GM21526 (cell line): ENCODE measurements around the gene GLCE.

Experiments used
- ATAC-seq: cut with Tn5 transposase; IDR thresholded peaks from one replicate; pipeline ENCODE4 v1.9.1; 2021; ENCODE audit warnings: moderate library complexity; ENCODE audit not compliant: unreplicated experiment, low FRiP score

Gene GLCE

GRCh38 chr15:69160141-69160993 lies at the start of gene GLCE:
GLCE (plus strand) TSS chr15:69160635; CDS start chr15:69255807, 95,172 bp downstream.
- ATAC-seq = peak; percentile 91

- no peak for ATAC-seq
These were observed 46.0 kb upstream of the GLCE start for GRCh38 chr15:69114331-69114928.

- no peak for ATAC-seq
These were observed 45.4 kb upstream of the GLCE start for GRCh38 chr15:69115031-69115430.

- no peak for ATAC-seq
These were observed 44.0 kb upstream of the GLCE start for GRCh38 chr15:69116391-69116790.

GRCh38 chr15:69117431-69117871 lies 43.0 kb upstream of the GLCE start:
- ATAC-seq = no peak

GRCh38 chr15:69118089-69118488 lies 42.3 kb upstream of the GLCE start:
- no peak for ATAC-seq

GRCh38 chr15:69119001-69119400 lies 41.4 kb upstream of the GLCE start:
- no peak for ATAC-seq

- ATAC-seq = no peak
These were observed 40.6 kb upstream of the GLCE start for GRCh38 chr15:69119683-69120395.

GRCh38 chr15:69120732-69121131 lies 39.7 kb upstream of the GLCE start:
- no peak for ATAC-seq

- ATAC-seq = no peak
These were observed 39.1 kb upstream of the GLCE start for GRCh38 chr15:69121198-69121828.

GRCh38 chr15:69125236-69125635 lies 35.2 kb upstream of the GLCE start:
- ATAC-seq = no peak

GRCh38 chr15:69126054-69126469 lies 34.4 kb upstream of the GLCE start:
- ATAC-seq = no peak

GRCh38 chr15:69127306-69127705 lies 33.1 kb upstream of the GLCE start:
- no peak for ATAC-seq

GRCh38 chr15:69128667-69129311 lies 31.6 kb upstream of the GLCE start:
- no peak for ATAC-seq

GRCh38 chr15:69131362-69132220 lies 28.8 kb upstream of the GLCE start:
- ATAC-seq = no peak

GRCh38 chr15:69132430-69132829 lies 28.0 kb upstream of the GLCE start:
- no peak for ATAC-seq

GRCh38 chr15:69132977-69133861 lies 27.2 kb upstream of the GLCE start:
- ATAC-seq = no peak

- ATAC-seq = no peak
These were observed 26.4 kb upstream of the GLCE start for GRCh38 chr15:69133862-69134519.
